WTC11 (cell line): ENCODE measurements around the gene PLTP. TPM values are rescaled to one million over a fixed set of nuclear protein-coding genes. Genes with fewer than 3 reads are reported as not detected.

Experiments
- ATAC-seq: fragments of 200-7000 bp; cut with Tn5 transposase; 2 replicates; pipeline ENCODE4 v1.10.0; 2021; ENCODE audit warnings: mild to moderate bottlenecking, moderate library complexity
- CTCF ChIA-PET: fragments of 300-600 bp; sonication (Branson Sonifier 250); formaldehyde crosslinking; loops from one replicate; lab custom pipeline; 2021; ENCODE audit warnings: antibody characterized with exemption; lab: Charles Lee
- POLR2A ChIA-PET: fragments of 350-600 bp; sonication (Branson Sonifier 250); formaldehyde crosslinking; loops from one replicate; lab custom pipeline; 2021; ENCODE audit warnings: antibody characterized with exemption; lab: Charles Lee
- DNase-seq: peaks from one replicate; pipeline ENCODE4 v3.0.0; 2021; ENCODE audit warnings: low spot score
- H3K27ac Mint-ChIP-seq: 2 replicates; pipeline ENCODE4 v1.8.0; 2021; ENCODE audit warnings: mixed read lengths
- H3K27me3 Mint-ChIP-seq: 2 replicates; pipeline ENCODE4 v1.8.0; 2021; ENCODE audit warnings: low read depth, mild to moderate bottlenecking, moderate library complexity, mixed read lengths
- H3K36me3 Mint-ChIP-seq: 2 replicates; pipeline ENCODE4 v1.8.0; 2021; ENCODE audit warnings: mixed read lengths
- H3K4me1 Mint-ChIP-seq: 2 replicates; pipeline ENCODE4 v1.8.0; 2022; ENCODE audit warnings: mixed read lengths
- H3K4me3 Mint-ChIP-seq: 2 replicates; pipeline ENCODE4 v1.8.0; 2021; ENCODE audit warnings: mild to moderate bottlenecking, moderate library complexity, mixed read lengths
- H3K9me3 Mint-ChIP-seq: 2 replicates; pipeline ENCODE4 v1.8.0; 2021; ENCODE audit warnings: mixed read lengths
- ATF3 ChIP-seq: sonication (generic); formaldehyde crosslinking; conservative IDR thresholded peaks from 2 replicates; pipeline ENCODE4 v1.8.1; 2022; ENCODE audit warnings: mild to moderate bottlenecking, missing genetic modification reagents
- E2F4 ChIP-seq: sonication (generic); formaldehyde crosslinking; IDR thresholded peaks from 2 replicates; pipeline ENCODE4 v1.8.1; 2022; ENCODE audit warnings: low read depth, mild to moderate bottlenecking, moderate library complexity, missing genetic modification reagents, borderline replicate concordance
- ERG ChIP-seq: fragments of 250-450 bp; sonication (Bioruptor Pico); IDR thresholded peaks from 2 replicates; pipeline ENCODE4 v1.8.0; 2021; ENCODE audit warnings: mild to moderate bottlenecking
- GABPB1 ChIP-seq: sonication (generic); formaldehyde crosslinking; IDR thresholded peaks from 2 replicates; pipeline ENCODE4 v1.8.1; 2023; ENCODE audit warnings: mild to moderate bottlenecking, missing genetic modification reagents
- IRF2 ChIP-seq: sonication (generic); formaldehyde crosslinking; IDR thresholded peaks from 2 replicates; pipeline ENCODE4 v1.8.0; 2022; ENCODE audit warnings: low read depth, missing genetic modification reagents, borderline replicate concordance
- JAZF1 ChIP-seq: fragments of 250-450 bp; sonication (Bioruptor Pico); IDR thresholded peaks from 2 replicates; pipeline ENCODE4 v1.9.0; 2021; ENCODE audit warnings: moderate library complexity, mild to moderate bottlenecking, inconsistent platforms
- KAT7 ChIP-seq: sonication (generic); formaldehyde crosslinking; IDR thresholded peaks from 2 replicates; pipeline ENCODE4 v1.8.1; 2023; ENCODE audit warnings: missing genetic modification reagents, mild to moderate bottlenecking, borderline replicate concordance
- MAX ChIP-seq: sonication (generic); formaldehyde crosslinking; IDR thresholded peaks from 2 replicates; pipeline ENCODE4 v1.8.0; 2022; ENCODE audit warnings: mild to moderate bottlenecking, missing genetic modification reagents
- MLX ChIP-seq: sonication (generic); formaldehyde crosslinking; IDR thresholded peaks from 2 replicates; pipeline ENCODE4 v1.8.1; 2023; ENCODE audit warnings: mild to moderate bottlenecking, missing genetic modification reagents, moderate library complexity
- MXD4 ChIP-seq: fragments of 250-450 bp; sonication (Bioruptor Pico); IDR thresholded peaks from 2 replicates; pipeline ENCODE4 v1.8.0; 2021; ENCODE audit warnings: mild to moderate bottlenecking, moderate library complexity, borderline replicate concordance
- MYBL2 ChIP-seq: sonication (generic); formaldehyde crosslinking; IDR thresholded peaks from 2 replicates; pipeline ENCODE4 v1.8.1; 2023; ENCODE audit warnings: mild to moderate bottlenecking, moderate library complexity, missing genetic modification reagents
- NFE2L1 ChIP-seq: sonication (generic); formaldehyde crosslinking; IDR thresholded peaks from 2 replicates; pipeline ENCODE4 v1.8.1; 2023; ENCODE audit warnings: missing genetic modification reagents
- OVOL2 ChIP-seq: fragments of 250-450 bp; sonication (Bioruptor Pico); IDR thresholded peaks from 2 replicates; pipeline ENCODE4 v1.9.0; 2021; ENCODE audit warnings: mild to moderate bottlenecking, borderline replicate concordance
- RORB ChIP-seq: fragments of 250-450 bp; sonication (Bioruptor Pico); IDR thresholded peaks from 2 replicates; pipeline ENCODE4 v1.9.0; 2021; ENCODE audit warnings: mild to moderate bottlenecking
- TCF7 ChIP-seq: sonication (generic); formaldehyde crosslinking; IDR thresholded peaks from 2 replicates; pipeline ENCODE4 v1.8.0; 2022; ENCODE audit warnings: mild to moderate bottlenecking, low read depth, missing genetic modification reagents, moderate library complexity
- TEAD1 ChIP-seq: sonication (generic); formaldehyde crosslinking; IDR thresholded peaks from 2 replicates; pipeline ENCODE4 v1.8.0; 2022; ENCODE audit warnings: mild to moderate bottlenecking, missing genetic modification reagents
- TEAD4 ChIP-seq: sonication (generic); formaldehyde crosslinking; IDR thresholded peaks from 2 replicates; pipeline ENCODE4 v1.8.0; 2022; ENCODE audit warnings: mild to moderate bottlenecking, missing genetic modification reagents
- USF2 ChIP-seq: sonication (generic); formaldehyde crosslinking; IDR thresholded peaks from 2 replicates; pipeline ENCODE4 v1.8.1; 2023; ENCODE audit warnings: mild to moderate bottlenecking, missing genetic modification reagents, moderate library complexity
- ZNF121 ChIP-seq: sonication (generic); formaldehyde crosslinking; IDR thresholded peaks from 2 replicates; pipeline ENCODE4 v1.8.0; 2023; ENCODE audit warnings: missing genetic modification reagents
- ZNF138 ChIP-seq: sonication (generic); formaldehyde crosslinking; conservative IDR thresholded peaks from 2 replicates; pipeline ENCODE4 v1.8.1; 2022; ENCODE audit warnings: mild to moderate bottlenecking, moderate library complexity, missing genetic modification reagents
- ZNF281 ChIP-seq: sonication (generic); formaldehyde crosslinking; IDR thresholded peaks from 2 replicates; pipeline ENCODE4 v1.8.0; 2023; ENCODE audit warnings: mild to moderate bottlenecking, missing genetic modification reagents
- ZNF416 ChIP-seq: fragments of 250-450 bp; sonication (Bioruptor Pico); IDR thresholded peaks from 2 replicates; pipeline ENCODE4 v1.9.0; 2021; ENCODE audit warnings: mild to moderate bottlenecking, inconsistent platforms
- total RNA-seq: library from RNA; stranded (reverse); gene quantifications from 3 replicates; pipeline ENCODE4 v1.2.3, GENCODE V29; 2021

The PLTP gene
- total RNA-seq, 1 experiment from 2014 or later: 109 TPM

- no peak for TF ChIP-seq KAT7
- TF ChIP-seq MAX (CRISPR knock-in tag): no peak
- TF ChIP-seq ATF3 (CRISPR knock-in tag): no peak
Measured at GRCh38 chr20:45897289-45897688, 14.7 kb downstream of the PLTP start (continued).

GRCh38 chr20:45896641-45897161, 15.3 kb downstream of the PLTP start:
- Mint-ChIP-seq H3K9me3 (no peaks in the 10 kb centered on the region), H3K36me3 (peaks cover 23% of the 10 kb centered on the region), H3K4me1 (peaks cover 6% of the 10 kb centered on the region), H3K27ac (no peak overlapping the region), H3K27me3 (no peaks in the 10 kb centered on the region), H3K4me3 (no peak overlapping the region)
- no peak for DNase-seq
- ChIA-PET CTCF (no interaction called here), POLR2A (no interaction called here)
- TF ChIP-seq RORB: no peak
- no peak for TF ChIP-seq IRF2 (CRISPR knock-in tag)
- TF ChIP-seq USF2 (CRISPR knock-in tag): no peak
- TF ChIP-seq TEAD1: no peak
- TF ChIP-seq ERG (CRISPR knock-in tag): no peak
- no peak for TF ChIP-seq JAZF1 (CRISPR knock-in tag)
- no peak for TF ChIP-seq KAT7
- TF ChIP-seq, all 79 proteins: peak for 0
- ATAC-seq: no peak

- H3K4me3 Mint-ChIP-seq: no peak overlapping the region
- H3K4me1 Mint-ChIP-seq: peaks cover 8% of the 10 kb centered on the region
- no peaks in the 10 kb centered on the region; the same call in 1 of the 2 replicates for H3K27me3 Mint-ChIP-seq
- ATAC-seq: no peak
- CTCF ChIA-PET: no interaction called here
- no peak overlapping the region for H3K27ac Mint-ChIP-seq
- H3K36me3 Mint-ChIP-seq: peaks cover 21% of the 10 kb centered on the region
- no peaks in the 10 kb centered on the region for H3K9me3 Mint-ChIP-seq
- POLR2A ChIA-PET: interaction anchor here (0.6 kb wide), 1 partner anchor 33 kb away, joined by 3 read pairs; no protein-coding TSS in a partner anchor
- no peak for DNase-seq
- TF ChIP-seq MLX (CRISPR knock-in tag) (no peak), TCF7 (CRISPR knock-in tag) (no peak), GABPB1 (CRISPR knock-in tag) (no peak), ZNF416 (CRISPR knock-in tag) (no peak), E2F4 (no peak), MAX (CRISPR knock-in tag) (no peak), OVOL2 (CRISPR knock-in tag) (no peak), ZNF138 (CRISPR knock-in tag) (no peak), IRF2 (CRISPR knock-in tag) (no peak), RORB (no peak), NFE2L1 (CRISPR knock-in tag) (no peak), ZNF281 (CRISPR knock-in tag) (no peak), ZNF121 (CRISPR knock-in tag) (no peak), MYBL2 (CRISPR knock-in tag) (no peak), MXD4 (no peak), TEAD4 (CRISPR knock-in tag) (no peak)
Measured at GRCh38 chr20:45894797-45895196, 17.2 kb downstream of the PLTP start.
